ENCODE results near the gene WDR93.

Gene WDR93

GRCh38 chr15:89776274-89777072, 85.9 kb downstream of the WDR93 start, which contains the start of gene MESP2:
Gene MESP2 (plus strand): TSS chr15:89776332. CDS start chr15:89776358, 26 bp downstream.
- peak; percentile 17 for TF ChIP-seq CTCF (IDR thresholded peaks at IDR 0.05)
- DNase-seq (ENCODE audit: low spot score): peak; percentile 84
- Histone ChIP-seq H3K4me3 (peak within 1 kb of the TSS; percentile 71), H3K27ac (peak within 1 kb of the TSS in 1 of 2 donors; percentile 63)

DNA sequence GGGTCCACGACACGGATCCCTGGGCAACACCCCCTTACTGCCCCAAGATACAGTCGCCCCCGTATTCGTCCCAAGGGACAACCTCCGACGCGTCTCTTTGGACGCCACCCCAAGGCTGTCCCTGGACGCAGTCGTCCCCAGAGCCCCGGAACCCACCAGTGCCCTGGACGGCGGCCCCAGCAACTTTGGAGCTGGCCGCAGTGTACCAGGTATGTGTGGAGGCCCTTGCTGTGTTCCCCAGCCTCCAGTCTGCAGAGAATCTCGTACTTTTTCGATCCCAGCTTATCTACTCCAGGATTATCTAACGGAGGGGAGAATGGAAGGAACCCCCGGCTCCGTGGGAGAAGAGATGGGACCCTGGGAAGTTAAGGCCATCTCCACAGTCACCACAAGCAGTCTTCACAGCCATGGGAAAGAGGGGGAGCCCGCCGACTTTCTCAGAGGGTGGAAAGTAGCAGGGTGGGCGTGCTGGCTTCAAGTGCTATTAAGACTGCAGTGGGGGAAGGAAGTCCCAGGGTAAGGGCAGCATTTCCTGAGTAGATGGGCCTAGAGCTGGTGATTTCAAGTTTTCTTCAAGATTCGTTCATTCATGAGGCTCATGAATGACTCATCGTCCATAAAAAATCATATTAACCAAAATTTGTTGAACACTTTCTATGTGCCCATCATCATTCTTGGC, 86.6 kb downstream of the WDR93 start:
- H3K27ac ChIP-seq: peak overlapping the region in 1 of 2 donors; percentile 63
- DNase-seq (ENCODE audit: low spot score): peak; percentile 72
- no peak for TF ChIP-seq CTCF (IDR thresholded peaks at IDR 0.05)
- peak overlapping the region; percentile 71 for H3K4me3 ChIP-seq

DNA sequence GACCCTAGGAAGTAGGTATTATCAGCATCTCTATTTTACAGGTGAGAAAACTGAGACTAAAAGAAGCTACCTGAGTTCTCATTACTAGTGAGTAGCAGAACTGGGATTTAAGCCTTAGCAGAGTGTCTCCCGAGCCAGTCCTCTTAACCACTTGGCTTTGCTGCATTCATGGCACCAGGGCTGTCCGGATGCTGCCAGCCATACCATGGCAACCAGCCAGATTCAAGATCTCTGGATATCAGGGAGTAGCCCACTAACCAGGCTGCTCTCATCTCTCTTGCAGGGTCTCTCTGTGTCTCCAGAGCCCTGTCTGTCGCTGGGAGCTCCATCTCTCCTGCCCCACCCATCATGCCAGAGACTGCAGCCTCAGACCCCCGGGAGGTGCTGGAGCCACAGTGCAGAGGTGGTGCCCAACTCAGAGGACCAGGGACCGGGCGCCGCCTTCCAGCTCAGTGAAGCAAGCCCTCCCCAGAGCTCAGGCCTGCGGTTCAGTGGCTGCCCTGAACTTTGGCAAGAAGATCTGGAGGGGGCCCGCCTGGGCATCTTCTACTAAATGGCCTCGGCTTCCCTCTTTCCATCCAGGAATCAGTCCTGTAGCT, 87.3 kb downstream of the WDR93 start:
- no peak for TF ChIP-seq CTCF (IDR thresholded peaks at IDR 0.05)
- no peak overlapping the region for H3K4me3 ChIP-seq
- H3K27ac ChIP-seq: no peak overlapping the region
- peak; percentile 72 for DNase-seq (ENCODE audit: low spot score)

DNA sequence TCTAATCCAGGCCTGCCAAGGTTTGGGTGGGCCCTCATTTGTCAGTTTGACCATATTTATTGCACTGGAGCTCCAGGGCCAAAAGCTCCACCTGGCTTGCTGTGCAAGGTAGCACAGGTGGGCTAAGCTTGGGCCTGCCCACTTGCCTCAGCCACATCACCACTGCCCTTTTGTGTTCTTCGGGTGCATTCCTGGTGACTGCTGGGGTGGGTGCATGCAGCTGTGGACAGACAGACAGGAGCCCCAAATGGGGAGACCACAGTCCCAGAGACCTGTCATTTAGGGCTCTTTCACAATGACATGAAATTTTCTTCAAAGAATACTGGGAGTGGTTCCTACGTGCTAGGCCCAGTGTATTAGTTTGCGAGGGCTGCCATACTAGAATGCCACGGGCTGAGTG, 88.2 kb downstream of the WDR93 start:
- no peak for TF ChIP-seq CTCF (IDR thresholded peaks at IDR 0.05)
- DNase-seq (ENCODE audit: low spot score): peak; percentile 50
- H3K27ac ChIP-seq: no peak overlapping the region
- no peak overlapping the region for H3K4me3 ChIP-seq

- no peak for DNase-seq (ENCODE audit: low spot score)
- H3K4me3 ChIP-seq: no peak overlapping the region
- no peak for TF ChIP-seq CTCF (IDR thresholded peaks at IDR 0.05)
- no peak overlapping the region for H3K27ac ChIP-seq
Observed at GRCh38 chr15:89780601-89781000, 90.0 kb downstream of the WDR93 start.

DNA sequence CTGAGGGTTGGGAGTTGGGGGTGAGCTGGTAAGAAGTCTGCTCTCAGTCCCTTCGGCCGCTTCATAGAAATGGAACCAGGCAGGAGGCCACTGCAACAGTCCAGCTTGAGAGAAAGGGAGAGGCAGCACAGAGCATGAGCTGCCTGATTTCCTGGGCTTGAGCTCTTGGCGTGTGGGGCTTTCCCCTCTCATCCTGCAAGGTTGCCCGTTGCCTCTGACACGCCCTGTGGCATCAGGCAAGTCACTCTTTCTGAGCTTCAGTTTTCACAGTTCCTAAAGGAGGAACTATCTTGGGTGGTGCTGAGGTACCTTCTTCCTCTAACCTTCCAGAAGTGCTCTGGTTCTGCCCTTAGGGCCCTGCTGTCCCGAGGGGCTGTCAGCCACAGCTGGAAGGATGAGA, 90.4 kb downstream of the WDR93 start:
- H3K27ac ChIP-seq: no peak overlapping the region
- DNase-seq (ENCODE audit: low spot score): no peak
- TF ChIP-seq CTCF (IDR thresholded peaks at IDR 0.05): no peak
- H3K4me3 ChIP-seq: no peak overlapping the region
